ENCODE data around the gene PPP1R14C.

DNA sequence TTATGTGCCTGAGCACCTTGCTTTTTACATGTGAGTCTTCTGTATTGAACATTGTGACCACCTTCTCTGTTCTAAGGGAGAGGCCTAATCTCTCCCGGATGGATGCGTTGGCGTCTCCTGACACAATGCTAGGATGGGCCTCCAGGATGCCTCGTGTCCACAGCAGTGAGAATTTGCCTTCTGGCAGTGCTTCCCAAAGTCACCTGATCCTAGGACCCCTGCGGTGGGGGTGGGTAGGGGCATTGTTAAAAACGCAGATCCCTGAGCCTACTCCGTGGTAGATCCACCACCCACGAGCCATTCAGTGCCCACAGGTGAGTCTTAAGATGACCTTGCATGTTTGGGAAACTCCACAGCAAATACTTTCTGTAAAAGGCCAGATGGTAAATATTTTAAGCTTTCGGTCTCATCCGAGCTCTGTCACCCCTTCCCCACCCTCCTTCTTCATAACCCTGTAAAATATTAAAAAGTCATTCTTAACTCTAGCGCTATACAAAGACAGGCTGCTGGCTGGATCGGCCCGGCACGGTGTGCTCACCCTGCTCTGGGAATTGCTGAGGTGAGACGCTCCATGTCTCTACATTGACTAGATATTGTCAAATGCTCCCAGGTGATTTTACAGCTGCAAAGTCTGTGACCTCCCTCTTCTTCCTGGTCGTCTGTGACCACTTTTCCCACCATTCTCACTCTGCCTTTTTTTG lies 119.3 kb downstream of the PPP1R14C start:
- TF ChIP-seq CREB1 (IDR thresholded peaks at IDR 0.05; ENCODE audit: low read depth) (no peak), NFIC (IDR thresholded peaks at IDR 0.05) (no peak; the same call in 1 of the 2 replicates)

Data from Ishikawa (cell line).